Inflammatory macrophage treated with lipopolysaccharide for 4 hours (primary cell): ENCODE measurements around the gene MICAL1.

Source experiments
- DNase-seq: peaks from one replicate; pipeline ENCODE4 v3.0.0-alpha.2; 2020

The MICAL1 gene

DNA sequence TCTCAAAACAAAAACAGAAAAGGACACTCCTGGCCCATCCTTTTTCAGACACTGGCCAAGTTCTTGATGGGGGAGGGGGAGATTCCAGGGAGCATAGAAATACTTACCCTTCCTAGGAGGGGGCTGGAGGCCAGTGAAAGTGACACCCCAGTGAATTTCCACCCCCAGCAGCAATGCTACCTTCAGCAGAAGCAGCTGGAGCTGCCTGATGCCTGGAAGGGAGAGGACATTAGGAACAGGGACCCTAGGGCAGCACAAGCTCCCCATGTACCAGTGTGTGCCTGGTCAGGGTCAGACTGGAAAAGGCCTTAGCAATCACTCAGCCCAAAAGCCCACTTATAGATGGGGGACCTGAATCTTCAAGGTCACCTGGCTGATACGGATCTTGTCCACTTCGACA is 2.4 kb downstream of the MICAL1 start:
- DNase-seq: no peak

DNA sequence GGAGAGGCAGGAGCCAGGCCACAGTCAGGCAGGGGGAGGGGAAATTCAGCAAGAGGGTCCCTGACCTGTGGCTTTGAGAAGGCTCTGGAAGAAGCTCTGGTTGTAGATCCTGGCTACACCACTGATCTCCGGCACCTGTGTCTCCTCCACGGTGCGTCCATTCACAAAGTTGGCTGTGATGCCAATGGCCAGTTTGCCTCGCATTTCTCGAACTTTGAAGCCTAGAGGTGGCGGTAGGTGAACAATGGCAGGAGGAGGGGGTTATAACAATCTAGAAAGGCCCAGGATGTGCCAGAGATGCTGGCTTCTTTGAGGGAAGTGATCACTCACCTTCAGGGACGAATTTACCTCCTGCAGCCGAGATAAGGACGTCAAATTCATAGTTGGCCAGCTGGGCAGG is 3.4 kb downstream of the MICAL1 start:
- no peak for DNase-seq

DNA sequence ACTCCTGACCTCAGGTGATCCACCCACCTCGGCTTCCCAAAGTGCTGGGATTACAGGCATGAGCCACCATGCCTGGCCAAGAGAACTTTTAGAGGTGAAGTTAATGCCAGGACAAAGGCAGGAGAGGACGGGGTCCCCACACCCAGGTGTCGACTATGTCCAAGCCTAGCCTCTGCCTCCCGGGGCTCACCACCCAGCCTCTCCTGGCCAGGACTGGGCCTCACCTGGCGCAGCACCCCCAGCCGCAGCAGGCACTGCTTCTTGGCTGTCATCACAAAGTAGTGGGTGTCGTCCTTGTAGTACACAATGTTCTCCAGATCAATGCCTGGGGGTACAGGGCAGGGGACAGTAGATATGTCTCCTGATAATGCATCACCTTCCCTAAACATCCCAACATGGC is 4.2 kb downstream of the MICAL1 start:
- DNase-seq: no peak

DNA sequence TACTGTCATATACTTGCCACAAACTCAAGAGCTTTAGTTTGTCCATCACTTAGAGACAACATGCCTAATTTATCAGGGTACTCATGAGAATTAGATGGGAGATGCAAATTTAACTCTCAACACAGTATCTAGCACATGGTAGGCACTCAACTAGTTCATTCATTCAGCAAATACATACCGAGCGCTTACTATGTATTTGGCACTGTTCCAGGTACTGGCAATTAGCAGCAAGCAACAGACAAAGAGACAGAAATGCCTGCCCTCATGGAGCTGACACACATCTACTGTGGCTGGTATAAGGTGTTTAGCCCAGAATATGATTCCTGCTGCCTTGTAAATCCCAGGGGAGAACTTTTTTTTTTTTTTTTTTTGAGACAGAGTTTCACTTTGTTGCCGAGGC is 4.8 kb downstream of the MICAL1 start:
- DNase-seq: no peak

DNA sequence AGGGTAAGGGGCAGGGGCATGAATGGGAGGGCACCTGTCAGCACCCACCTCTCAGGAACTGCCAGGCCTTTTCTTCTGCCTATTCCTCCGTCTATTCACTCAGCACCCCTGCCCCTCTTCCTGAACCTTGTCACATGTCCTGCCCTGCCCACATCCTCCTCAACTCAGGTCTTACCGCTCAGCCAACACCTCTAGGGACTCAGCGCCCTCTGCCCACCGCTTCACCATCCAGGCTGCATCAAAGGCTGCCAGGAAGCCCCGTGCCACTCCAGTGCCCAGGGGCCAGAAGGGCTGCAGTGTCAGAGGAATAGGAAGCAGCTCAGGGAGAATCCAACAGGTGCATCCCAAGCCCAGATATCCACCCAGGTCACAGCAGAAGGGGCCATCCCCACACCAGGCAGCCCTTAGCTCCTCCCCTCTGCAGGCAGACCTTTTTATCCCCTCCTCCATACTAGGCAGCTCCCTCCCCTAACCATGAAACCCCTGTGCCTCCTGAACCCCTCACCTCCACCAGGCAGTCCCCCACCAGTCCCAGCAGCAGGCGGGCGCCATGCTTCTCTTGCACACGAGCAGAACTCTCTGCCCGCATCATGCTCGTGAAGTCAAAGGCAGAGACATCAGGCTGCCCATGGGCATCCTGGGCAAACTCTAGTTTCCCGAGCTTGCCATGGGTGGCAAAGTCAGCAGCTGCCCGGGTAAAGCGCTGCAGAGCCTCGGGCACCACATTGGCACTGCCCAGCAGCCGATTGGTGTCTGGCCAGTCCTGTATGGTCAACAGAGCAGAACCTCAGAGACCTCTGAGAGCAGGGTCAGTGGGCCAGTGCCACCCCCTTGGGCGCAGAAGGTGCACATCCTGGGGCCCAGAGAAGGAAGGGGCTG is 5.5 kb downstream of the MICAL1 start:
- no peak for DNase-seq

DNA sequence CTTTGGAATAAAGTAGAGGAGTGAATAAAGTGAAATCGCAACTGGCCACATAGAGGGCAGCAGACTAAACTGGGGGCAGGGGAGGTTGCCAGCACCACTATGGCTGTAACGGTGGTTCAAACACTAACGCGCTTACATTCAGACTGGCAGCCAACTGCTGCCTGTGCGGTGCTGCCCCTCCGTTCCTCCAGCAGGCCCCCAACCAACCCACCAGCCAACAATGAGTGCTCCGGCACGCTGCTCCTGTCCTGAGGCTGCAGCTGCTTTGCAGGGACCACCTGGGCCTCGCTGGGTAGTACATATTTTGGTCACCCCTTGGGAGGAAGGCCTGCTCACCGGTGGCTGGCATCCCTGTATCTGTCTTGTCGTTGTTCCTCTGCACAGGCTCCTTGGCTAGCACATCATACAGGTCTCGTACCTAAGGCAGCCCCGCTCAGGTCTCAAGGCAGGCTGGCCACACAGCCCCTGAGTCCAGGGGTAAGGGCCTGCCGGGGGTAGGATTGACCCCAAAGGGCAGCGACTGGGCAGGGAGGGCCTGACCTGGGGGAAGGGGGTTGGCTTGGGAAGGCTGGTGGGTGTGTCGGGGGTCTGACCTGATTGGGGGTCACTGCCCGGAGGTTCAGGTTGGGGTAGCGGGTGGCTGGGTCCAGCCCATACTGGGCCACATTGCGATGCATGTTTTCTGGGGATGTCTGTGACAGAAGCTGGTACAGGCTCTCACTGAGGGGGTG is 6.3 kb downstream of the MICAL1 start:
- no peak for DNase-seq

DNA sequence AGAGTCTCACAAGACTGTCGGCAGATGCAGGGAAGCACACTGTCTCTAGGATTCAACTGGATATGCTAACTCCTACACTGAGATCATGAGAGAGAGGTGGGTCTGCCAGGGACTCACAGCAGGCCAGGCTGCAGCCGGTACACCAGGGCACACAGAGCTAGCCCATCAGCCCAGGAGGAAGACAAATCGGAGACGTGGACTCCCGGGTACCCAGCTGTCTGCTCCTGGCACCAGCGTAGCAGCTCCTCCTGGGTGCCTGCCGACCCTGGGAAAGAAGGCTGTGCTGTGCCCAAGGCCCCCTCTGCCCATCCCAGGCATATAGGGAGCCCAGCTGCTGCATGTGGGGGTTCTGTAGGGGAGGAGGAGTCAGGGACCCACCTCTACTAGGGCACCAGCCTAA is 7.0 kb downstream of the MICAL1 start:
- no peak for DNase-seq

DNA sequence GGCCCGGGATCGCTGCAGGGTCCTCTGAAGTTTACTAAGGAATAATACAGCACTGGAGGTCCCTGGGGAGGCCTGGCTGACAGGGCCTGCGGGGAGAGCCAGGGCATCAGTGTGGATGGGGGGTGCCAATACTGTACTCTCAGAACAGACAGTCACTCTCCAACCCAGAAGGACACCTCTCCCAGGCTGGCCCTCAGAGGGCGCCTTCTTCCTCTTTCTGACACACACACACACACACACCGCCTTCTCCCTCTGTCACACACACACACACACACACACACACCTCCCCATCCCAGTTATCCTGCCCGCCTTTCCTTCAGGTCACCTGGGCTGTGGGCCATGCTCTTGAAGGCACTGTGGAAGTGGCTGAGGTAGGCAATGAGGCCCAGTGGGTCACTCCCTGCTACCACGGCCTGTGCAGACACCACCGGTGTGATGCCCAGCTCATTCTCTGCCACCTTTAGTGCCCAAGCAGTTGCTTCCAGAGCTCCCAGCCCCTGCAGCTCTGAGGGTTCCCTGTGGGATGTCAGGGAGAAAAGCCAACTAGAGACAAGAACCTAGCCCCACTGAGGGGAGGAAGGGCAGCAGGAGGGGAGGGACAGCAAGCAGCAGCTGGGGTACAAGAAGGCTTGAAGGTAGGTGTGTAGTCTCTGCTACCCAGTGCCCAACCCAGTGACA is 7.6 kb downstream of the MICAL1 start:
- DNase-seq: no peak

DNA sequence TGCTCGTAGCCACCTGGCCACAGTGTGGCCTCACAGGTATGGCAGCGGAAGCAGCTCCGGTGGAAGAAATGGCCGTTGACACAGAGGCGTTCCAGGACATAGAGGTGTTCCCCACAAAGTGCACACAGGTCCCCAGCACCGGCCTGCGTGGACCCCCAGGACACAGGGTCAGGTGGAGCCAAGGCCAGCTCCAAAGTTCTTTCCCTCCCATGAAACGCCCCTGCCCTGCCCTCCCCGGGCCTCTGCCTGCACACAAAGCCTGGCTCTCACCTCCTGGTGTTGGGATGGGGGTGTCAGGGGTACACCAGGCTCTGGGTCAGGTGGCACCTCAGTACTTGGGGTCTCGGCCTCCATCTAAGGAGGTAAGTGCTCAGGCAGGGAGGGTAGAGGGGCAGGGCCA is 8.5 kb downstream of the MICAL1 start:
- DNase-seq: no peak

DNA sequence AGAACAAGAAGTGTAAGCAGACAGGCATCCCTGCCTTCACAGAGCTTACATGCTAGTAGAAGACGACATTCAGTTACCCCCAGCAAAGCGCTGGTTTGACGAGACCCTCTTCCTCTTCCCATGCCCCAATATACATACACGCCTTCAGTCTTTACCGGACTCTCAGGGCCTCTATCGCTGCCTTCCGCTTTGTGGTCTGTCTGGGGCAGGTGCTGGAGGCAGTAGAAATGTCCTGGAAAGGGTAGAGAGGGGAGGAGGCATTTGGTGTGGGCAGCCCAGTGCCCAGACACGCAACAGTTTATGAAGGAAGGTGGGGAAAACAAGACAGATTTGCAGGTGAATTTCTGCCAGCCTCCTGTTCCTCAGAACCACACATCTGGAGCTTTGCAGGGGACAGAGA is 9.0 kb downstream of the MICAL1 start:
- DNase-seq: no peak

DNA sequence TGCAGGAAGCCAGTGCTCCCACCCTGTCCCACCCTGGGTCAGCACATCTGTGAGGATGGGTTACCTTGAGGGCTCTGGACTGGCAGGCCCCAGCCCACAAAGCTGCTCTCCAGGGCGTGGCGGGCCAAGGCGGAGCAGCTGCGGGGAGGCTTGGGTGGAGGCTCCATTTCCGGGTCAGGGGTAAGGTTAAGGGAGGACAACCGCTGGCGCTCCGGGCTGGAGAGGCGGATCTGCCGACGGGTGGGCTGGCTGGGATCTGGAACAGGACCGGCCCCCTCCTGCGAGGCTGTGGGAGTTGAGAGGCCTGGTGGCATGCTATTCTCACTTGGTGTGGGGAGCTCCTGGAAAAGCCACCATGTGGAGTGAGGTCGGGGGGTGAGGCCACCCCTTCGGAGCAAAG is 9.5 kb downstream of the MICAL1 start:
- DNase-seq: no peak

DNA sequence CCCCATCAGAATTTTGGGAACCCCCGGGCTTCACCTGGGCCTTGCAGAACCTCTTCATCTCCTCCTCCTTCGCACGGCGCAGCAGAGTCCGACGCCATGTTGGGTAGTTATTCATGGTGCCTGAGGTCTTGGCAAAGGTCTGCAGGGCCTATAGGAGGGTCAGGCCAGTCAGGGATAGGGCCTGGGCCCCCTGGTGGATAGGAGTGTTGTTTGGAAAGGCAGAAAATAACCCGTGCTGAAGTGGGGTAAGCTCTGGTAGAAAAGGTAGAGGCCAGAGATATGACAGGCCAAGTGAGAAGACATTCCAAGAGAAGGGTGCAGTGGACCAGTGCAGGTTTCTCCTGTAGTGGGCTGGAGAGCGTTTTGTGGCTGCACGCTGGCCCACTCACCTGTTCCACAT is 10.2 kb downstream of the MICAL1 start:
- no peak for DNase-seq

DNA sequence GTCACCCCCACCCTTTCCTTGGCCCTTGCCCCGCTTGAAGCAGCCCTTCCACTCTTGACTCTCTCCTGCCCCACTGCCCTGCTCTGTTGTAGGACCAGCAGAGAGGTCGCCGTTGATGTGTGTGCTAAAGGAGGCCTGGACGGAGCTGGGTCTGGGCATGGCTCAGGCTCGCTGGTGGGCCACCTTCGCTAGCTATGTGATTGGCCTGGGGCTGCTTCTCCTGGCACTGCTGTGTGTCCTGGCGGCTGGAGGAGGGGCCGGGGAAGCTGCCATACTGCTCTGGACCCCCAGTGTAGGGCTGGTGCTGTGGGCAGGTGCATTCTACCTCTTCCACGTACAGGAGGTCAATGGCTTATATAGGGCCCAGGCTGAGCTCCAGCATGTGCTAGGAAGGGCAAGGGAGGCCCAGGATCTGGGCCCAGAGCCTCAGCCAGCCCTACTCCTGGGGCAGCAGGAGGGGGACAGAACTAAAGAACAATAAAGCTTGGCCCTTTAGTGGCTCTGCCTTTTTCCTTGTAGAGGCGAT is 12.1 kb downstream of the MICAL1 start:
- DNase-seq: no peak

DNA sequence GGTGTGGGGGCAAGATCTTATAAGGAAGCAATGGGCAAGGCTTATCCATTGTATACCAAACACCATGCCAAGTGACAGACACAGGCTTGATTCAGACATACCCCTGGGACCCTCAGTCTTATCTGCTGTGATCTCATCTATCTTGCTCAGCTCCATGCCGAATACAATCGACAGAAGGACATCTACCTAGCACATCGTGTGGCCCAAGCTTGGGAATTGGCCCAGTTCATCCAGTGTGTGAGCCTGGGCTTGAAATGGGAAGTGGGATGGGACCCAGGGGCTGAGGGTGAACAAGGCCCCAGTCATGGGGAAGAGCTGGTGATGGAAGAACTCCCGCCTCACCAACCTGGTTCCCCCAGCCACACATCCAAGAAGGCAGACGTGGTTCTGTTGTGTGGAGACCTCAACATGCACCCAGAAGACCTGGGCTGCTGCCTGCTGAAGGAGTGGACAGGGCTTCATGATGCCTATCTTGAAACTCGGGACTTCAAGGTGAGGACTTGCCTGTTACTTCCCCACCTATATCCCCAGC is 13.1 kb downstream of the MICAL1 start:
- DNase-seq: no peak

DNA sequence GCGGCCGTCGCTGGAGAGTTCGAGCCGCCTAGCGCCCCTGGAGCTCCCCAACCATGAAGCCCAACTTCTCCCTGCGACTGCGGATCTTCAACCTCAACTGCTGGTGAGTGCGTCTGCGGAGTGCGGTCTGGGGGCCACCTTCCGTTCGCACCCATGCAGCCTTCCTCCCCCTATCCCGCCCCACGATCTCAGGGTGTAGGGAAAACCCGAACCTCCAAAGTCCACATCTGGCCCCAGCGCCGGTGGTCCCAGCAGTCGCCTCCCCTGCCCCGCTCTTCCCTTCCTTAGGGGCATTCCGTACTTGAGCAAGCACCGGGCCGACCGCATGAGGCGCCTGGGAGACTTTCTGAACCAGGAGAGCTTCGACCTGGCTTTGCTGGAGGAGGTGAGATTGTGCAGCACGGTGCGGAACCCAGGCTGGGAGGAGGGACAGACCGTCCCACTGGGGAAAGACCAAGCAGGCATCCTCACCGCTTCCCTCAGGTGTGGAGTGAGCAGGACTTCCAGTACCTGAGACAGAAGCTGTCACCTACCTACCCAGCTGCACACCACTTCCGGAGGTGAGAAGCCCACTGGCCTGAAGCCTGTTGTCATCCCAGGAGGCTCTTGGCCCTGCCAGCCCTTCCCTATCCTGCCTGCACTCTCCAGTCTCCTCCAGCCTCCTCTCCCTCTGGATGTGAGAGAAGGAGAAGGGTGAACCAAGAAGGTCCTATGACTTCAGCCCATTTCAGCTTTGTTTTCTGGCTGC is 14.3 kb downstream of the MICAL1 start:
- peak; percentile 43 for DNase-seq

DNA sequence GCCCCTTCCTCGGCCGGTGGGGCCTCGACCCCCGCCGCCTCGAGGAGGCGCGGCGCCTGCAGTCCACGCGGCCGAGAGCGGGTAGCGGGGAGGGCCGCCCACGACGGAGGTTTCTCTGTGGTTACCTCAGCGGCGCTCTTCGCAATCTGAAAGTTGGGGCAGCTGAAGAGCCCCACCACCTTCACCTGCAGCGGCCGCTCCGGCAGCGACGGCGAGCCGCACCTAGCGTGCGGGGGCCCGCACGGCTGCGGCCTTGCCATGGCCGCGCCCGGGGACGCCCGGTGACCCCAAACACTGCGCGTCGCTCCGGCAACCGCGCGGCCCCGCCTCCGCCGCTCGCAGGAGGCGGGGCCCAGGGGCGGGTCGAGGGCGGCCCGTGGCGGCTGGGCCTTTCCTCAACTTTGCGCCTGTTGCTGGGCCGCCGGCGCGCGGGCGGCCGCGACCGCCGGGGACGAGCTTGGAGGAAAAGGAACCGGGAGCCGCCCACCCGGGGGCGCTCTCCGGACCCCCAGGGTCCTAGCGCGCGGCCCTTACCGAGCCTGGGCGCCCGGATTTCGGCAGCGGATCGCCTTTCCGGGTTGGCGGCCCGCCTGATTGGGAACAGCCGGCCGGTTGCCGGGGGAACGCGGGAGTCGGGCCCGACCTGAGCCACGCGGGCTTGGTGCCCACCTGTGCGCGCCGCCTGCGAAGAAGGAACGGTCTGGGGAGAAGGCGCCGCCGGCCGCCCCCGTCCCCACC is 15.1 kb downstream of the MICAL1 start, which contains the start of the genes PPIL6 and SMPD2:
Gene PPIL6, minus strand, starts transcription at position 298 of the 738 bp plus-strand sequence. Its CDS starts 38 bp downstream, at position 260.
Gene SMPD2, plus strand, starts transcription at position 394 of the 738 bp plus-strand sequence. CDS start 398 bp downstream, outside the sequence.
- DNase-seq: peak; percentile 88

DNA sequence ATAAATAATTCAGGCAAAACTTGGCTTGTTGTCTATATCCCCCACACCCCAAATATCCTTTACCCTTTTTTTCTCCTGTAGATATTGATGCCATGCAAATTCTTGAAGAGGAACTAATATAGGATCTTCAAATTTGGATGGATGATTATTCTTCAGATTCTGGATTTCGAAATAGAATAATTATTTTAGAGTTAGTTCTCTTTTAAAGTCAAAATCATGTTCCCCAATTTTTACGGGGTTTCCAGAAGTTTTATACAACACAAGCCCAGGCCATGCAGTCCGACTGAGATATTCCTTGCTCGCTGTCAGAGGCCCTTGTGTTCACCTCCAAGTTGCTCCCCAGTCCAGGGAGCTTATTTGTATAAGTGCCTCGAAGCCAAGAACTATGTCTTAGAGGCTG is 19.5 kb downstream of the MICAL1 start:
- DNase-seq: peak; percentile 37

DNA sequence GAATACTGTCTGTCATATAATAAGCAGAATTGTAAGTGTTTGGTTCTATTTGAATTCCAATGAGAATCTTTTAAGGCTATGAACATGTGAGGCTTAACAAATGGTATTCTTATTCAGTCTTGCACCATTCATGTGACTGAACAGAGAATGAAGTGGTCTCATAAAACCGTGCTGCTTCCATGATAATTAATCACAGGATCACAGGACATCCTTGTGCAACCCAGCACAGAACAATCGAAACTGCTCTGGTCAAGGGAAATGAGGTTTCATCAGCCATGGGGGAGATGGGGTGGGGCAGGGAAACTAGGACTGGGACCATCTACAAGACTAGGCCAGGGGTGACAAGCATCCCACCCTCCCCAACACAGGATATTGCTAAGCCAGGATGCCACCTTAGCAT is 21.1 kb downstream of the MICAL1 start:
- peak; percentile 92 for DNase-seq

DNA sequence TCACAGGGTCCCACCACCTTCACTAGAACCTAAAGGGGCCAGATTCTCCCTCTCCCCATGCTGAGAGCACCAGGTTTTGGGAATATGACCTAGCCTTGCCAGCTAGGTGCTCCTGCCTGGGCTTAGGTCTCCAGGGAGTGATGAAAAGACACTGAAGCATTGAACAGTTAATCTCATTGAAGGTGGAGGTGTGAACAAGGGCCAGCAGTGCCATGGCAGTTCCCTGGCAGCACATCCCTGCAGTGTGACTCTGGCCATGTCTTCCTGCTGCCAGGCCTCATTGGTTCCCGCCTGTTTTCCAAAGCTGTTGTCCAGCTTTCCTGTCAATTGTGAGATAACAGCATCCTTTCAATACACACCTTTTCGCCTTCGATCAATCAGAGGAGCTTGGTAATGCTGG is 26.1 kb downstream of the MICAL1 start:
- no peak for DNase-seq

DNA sequence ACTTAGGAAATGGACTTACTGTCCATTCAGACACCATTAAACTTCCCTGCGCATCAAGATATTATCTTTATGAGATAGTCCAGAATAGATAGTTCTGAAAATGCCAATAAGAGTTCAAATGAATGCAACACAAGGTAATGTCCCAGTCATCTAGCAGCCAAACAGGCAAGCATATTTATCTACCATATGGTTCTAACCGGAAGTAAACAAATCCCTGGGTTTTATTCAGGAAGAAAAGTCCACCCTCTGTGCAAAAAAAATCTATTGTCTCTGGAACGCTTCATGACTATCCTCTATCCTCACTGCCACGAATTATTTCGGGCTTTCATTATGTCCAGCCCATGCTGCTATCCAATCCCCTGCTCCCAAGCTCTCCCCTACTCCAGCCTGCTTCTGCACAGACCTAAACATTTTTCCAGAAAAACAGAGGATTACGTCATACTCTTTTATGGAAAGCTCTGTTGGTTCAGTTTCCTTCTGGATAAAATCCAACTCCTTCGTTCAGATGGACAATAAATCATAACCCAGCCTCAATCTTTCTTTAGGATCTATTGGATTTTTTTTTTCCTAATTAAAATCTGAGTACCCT is 26.6 kb downstream of the MICAL1 start:
- DNase-seq: no peak

DNA sequence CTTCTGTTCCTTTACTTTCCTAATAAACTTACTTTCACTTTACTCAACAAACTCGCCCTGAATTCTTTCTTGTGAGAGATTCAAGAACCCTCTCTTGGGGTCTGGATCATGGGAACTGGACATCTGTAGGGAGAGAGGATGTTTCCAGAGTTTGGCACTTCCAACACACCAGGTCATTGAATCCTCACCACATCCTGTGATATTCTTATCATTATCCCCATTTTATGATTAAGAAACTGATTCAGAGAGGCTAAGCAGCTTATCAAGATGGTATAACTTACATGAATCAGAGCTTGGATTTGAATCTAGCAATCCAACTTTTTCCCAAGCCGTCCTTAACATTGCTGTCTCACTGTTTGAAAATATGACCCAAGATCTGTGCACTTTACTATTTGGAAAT is 30.6 kb downstream of the MICAL1 start:
- DNase-seq: no peak
